Spleen (tissue), 11 donors: ENCODE measurements around the gene TIA1. TPM values are rescaled to one million over a fixed set of nuclear protein-coding genes. Genes with fewer than 3 reads are reported as not detected.

Source experiments
- DNase-seq: peaks from one replicate; pipeline ENCODE4 v3.0.0-alpha.2; 2020
- H3K27ac ChIP-seq, 8 donors: fragments of 200-600 bp; sonication (generic) in 7 of 8; 1 replicate in 4 of 8; 2 replicates in 4 of 8; pipeline versions ENCODE4 v1.5.0 to v1.8.0; 2016 to 2021; ENCODE audit warnings: inconsistent platforms in 4 of 8, mild to moderate bottlenecking in 4 of 8, moderate library complexity in 1 of 8
- H3K27me3 ChIP-seq, 7 donors: fragments of 200-600 bp; sonication (generic) in 6 of 7; replicated peaks in 1 of 7; 1 replicate in 4 of 7; 2 replicates in 3 of 7; pipeline versions ENCODE4 v1.5.0 to v1.8.0; 2016 to 2021; ENCODE audit warnings: inconsistent platforms in 3 of 7, mild to moderate bottlenecking in 1 of 7
- H3K36me3 ChIP-seq, 6 donors: fragments of 200-600 bp; sonication (generic) in 5 of 6; 1 replicate in 4 of 6; 2 replicates in 2 of 6; pipeline versions ENCODE4 v1.5.0 to v1.8.0; 2016 to 2021; ENCODE audit warnings: inconsistent platforms in 2 of 6
- H3K4me1 ChIP-seq, 6 donors: fragments of 200-600 bp; sonication (generic) in 5 of 6; 1 replicate in 3 of 6; 2 replicates in 3 of 6; pipeline versions ENCODE4 v1.5.0 to v1.8.0; 2016 to 2021; ENCODE audit warnings: inconsistent platforms in 3 of 6
- H3K4me3 ChIP-seq, 8 donors: fragments of 200-600 bp; sonication (generic) in 7 of 8; 1 replicate in 4 of 8; 2 replicates in 4 of 8; pipeline versions ENCODE4 v1.5.0 to v1.8.0; 2016 to 2021; ENCODE audit warnings: inconsistent platforms in 4 of 8, mild to moderate bottlenecking in 4 of 8, moderate library complexity in 2 of 8
- H3K9me3 ChIP-seq, 8 donors: fragments of 200-600 bp; sonication (generic) in 7 of 8; 1 replicate in 4 of 8; 2 replicates in 4 of 8; pipeline versions ENCODE4 v1.5.0 to v1.8.0; 2016 to 2021; ENCODE audit warnings: inconsistent platforms in 4 of 8
- CTCF ChIP-seq, 11 experiments: fragments of 200-600 bp in 7 of 11; fragments of 450-650 bp in 4 of 11; sonication (generic) in 4 of 11; IDR thresholded peaks in 8 of 11; conservative IDR thresholded peaks in 3 of 11; 1 replicate in 7 of 11; 2 replicates in 4 of 11; pipeline versions ENCODE4 v1.4.0 to v1.8.0; 2016 to 2021; ENCODE audit warnings: antibody characterized with exemption in 11 of 11, inconsistent platforms in 4 of 11, mild to moderate bottlenecking in 1 of 11
- POLR2A ChIP-seq, 3 donors: fragments of 450-650 bp; IDR thresholded peaks; one replicate each; pipeline ENCODE4 v1.5.1; 2017; ENCODE audit warnings: antibody characterized with exemption in 3 of 3, mild to moderate bottlenecking in 1 of 3
- POLR2AphosphoS5 ChIP-seq, 3 donors: sonication (generic); formaldehyde crosslinking; IDR thresholded peaks; one replicate each; pipeline ENCODE4 v1.5.1; 2017; ENCODE audit warnings: antibody characterized with exemption in 3 of 3
- WGBS, 5 donors: extraction: QIAGEN DNeasy Blood & Tissue Kit in 3 of 5; methylation state at CpG; one replicate each; pipeline versions ENCODE4 v1.1.5 to v1.1.7; 2013 to 2018; 5-methylcytosine and 5-hydroxymethylcytosine counted together
- intact Hi-C: fragments of 100-400 bp; cut with DNase I; formaldehyde crosslinking; loops from one replicate; pipeline ENCODE4 v1.15.0; 2023; ENCODE audit warnings: low total_unique reads
- polyA plus RNA-seq, 3 donors: library from polyadenylated mRNA; stranded (reverse); fragments of 200-250 nt; gene quantifications; one replicate each; pipeline ENCODE4 v1.2.1, GENCODE V29; 2013
- total RNA-seq, 7 donors: library from RNA; depleted of rRNA in 3 of 7; stranded (reverse); fragments of >200 nt in 3 of 7; fragmentation: NEBNext Ultra II Directional in 4 of 7; extraction: Animal tissue kit (Norgen Biotek cat#: 25700) in 4 of 7; gene quantifications; one replicate each; pipeline versions ENCODE4 v1.1.0 to v1.2.1, GENCODE V29; 2016 to 2021
- donor health status: healthy with polysubstance abuse.
- donor health status: DM: no; HTN: no; CAD: no; lungs with moderate emphysema.
- donor health status: DM: no; HTN: no; CAD: no.
- donor health status: Bipolar disorder and iron deficiency.
- donor health status: healthy.
- donor health status: DM: no; HTN: no; CAD: no.
- donor health status: DM: yes; HTN: yes; CAD: no.

TIA1 gene
- total and polyA plus RNA-seq, 10 donors: 72.5 to 175 (median 124) TPM

- intact Hi-C loops: no loop called here
- DNase-seq: no peak
- H3K36me3 ChIP-seq: peaks cover 0 to 98% (median 73%) of the 10 kb centered on the region in 6 donors
Measured at GRCh38 chr2:70214953-70215549, 33.4 kb downstream of the TIA1 start.

GRCh38 chr2:70214365-70214764 is 34.1 kb downstream of the TIA1 start:
- H3K27ac ChIP-seq: no peak overlapping the region
- no peaks in the 10 kb centered on the region for H3K9me3 ChIP-seq
- H3K4me1 ChIP-seq: peaks cover 0 to 3% (median 0%) of the 10 kb centered on the region in 6 donors
- intact Hi-C loops: no loop called here
- H3K27me3 ChIP-seq: no peaks in the 10 kb centered on the region
- no peak overlapping the region for H3K4me3 ChIP-seq
- DNase-seq: no peak
- WGBS, 5 donors: 91 to 98% (median 94%) methylated on average over 1 of the region's 1 CpG
- peaks cover 0 to 98% (median 71%) of the 10 kb centered on the region in 6 donors for H3K36me3 ChIP-seq
- no peak for TF ChIP-seq POLR2A (IDR thresholded peaks at IDR 0.05)
- no peak for TF ChIP-seq POLR2AphosphoS5 (IDR thresholded peaks at IDR 0.05)
- TF ChIP-seq CTCF (IDR thresholded peaks at IDR 0.05 in 8 of 11, conservative IDR thresholded peaks at IDR 0.05 in 3 of 11): no peak

More at GRCh38 chr2:70214953-70215549, 33.4 kb downstream of the TIA1 start:
- Histone ChIP-seq H3K27me3 (no peaks in the 10 kb centered on the region), H3K27ac (no peak overlapping the region), H3K4me1 (peaks cover 0 to 3% (median 0%) of the 10 kb centered on the region in 6 donors), H3K4me3 (no peak overlapping the region), H3K9me3 (no peaks in the 10 kb centered on the region)
- WGBS, 5 donors: 91 to 97% (median 95%) methylated on average over 3 of the region's 3 CpGs
- TF ChIP-seq CTCF (IDR thresholded peaks at IDR 0.05 in 8 of 11, conservative IDR thresholded peaks at IDR 0.05 in 3 of 11): no peak
- no peak for TF ChIP-seq POLR2A (IDR thresholded peaks at IDR 0.05)
- no peak for TF ChIP-seq POLR2AphosphoS5 (IDR thresholded peaks at IDR 0.05)

GRCh38 chr2:70212298-70212932 is 36.0 kb downstream of the TIA1 start:
- peaks cover 0 to 95% (median 55%) of the 10 kb centered on the region in 6 donors for H3K36me3 ChIP-seq

More at GRCh38 chr2:70212298-70212932, 36.0 kb downstream of the TIA1 start:
- no peaks in the 10 kb centered on the region for H3K9me3 ChIP-seq
- H3K4me1 ChIP-seq: peaks cover 0 to 3% (median 0%) of the 10 kb centered on the region in 6 donors
- no peak overlapping the region for H3K4me3 ChIP-seq
- TF ChIP-seq POLR2AphosphoS5 (IDR thresholded peaks at IDR 0.05) (no peak), CTCF (IDR thresholded peaks at IDR 0.05 in 8 of 11, conservative IDR thresholded peaks at IDR 0.05 in 3 of 11) (no peak), POLR2A (IDR thresholded peaks at IDR 0.05) (no peak)
- WGBS, 5 donors: 89 to 98% (median 95%) methylated on average over 3 of the region's 3 CpGs
- DNase-seq: no peak
- intact Hi-C loops: no loop called here
- H3K27me3 ChIP-seq: no peaks in the 10 kb centered on the region
- H3K27ac ChIP-seq: no peak overlapping the region
